RPMI8226 (cell line): ENCODE results near the gene EPPIN.
"Not testable (repeated sequence)": the region's sequence is repeated elsewhere in the genome, so short reads cannot be mapped to it uniquely, and the experiment has no call there.

Source experiments
- DNase-seq: peaks from one replicate; pipeline ENCODE4 v3.0.0-alpha.2; 2015

EPPIN gene

GRCh38 chr20:45547206-45547770 is at the start of gene EPPIN:
EPPIN (minus strand) TSS chr20:45547401; CDS start chr20:45547357, 44 bp downstream.
- no peak for DNase-seq

GRCh38 chr20:45595235-45595634 is 48.0 kb upstream of the EPPIN start:
- DNase-seq: no peak

- DNase-seq: no peak
These were observed 46.3 kb upstream of the EPPIN start for GRCh38 chr20:45593498-45593897.

GRCh38 chr20:45592574-45593189 is 45.5 kb upstream of the EPPIN start:
- DNase-seq: peak; percentile 76

GRCh38 chr20:45589725-45590124 is 42.5 kb upstream of the EPPIN start:
- no peak for DNase-seq

GRCh38 chr20:45588800-45589199 is 41.6 kb upstream of the EPPIN start:
- DNase-seq: no peak

- DNase-seq: not testable (repeated sequence)
These were observed 38.8 kb upstream of the EPPIN start for GRCh38 chr20:45585986-45586385.

GRCh38 chr20:45584294-45584693 is 37.1 kb upstream of the EPPIN start:
- not testable (repeated sequence) for DNase-seq

GRCh38 chr20:45583502-45583901 is 36.3 kb upstream of the EPPIN start:
- DNase-seq: no peak

- DNase-seq: no peak
These were observed 34.5 kb upstream of the EPPIN start for GRCh38 chr20:45581702-45582101.

- no peak for DNase-seq
These were observed 32.0 kb upstream of the EPPIN start, which contains the start of gene WFDC8 for GRCh38 chr20:45579184-45579583. WFDC8 (minus strand) TSS chr20:45579284; CDS start chr20:45579247, 37 bp downstream.

- DNase-seq: no peak
These were observed 31.0 kb upstream of the EPPIN start for GRCh38 chr20:45578231-45578630.

GRCh38 chr20:45576995-45577394 is 29.8 kb upstream of the EPPIN start:
- DNase-seq: no peak

- DNase-seq: no peak
These were observed 28.7 kb upstream of the EPPIN start for GRCh38 chr20:45575931-45576330.

GRCh38 chr20:45569650-45570049 is 22.4 kb upstream of the EPPIN start:
- not testable (repeated sequence) for DNase-seq

- DNase-seq: no peak
These were observed 17.6 kb upstream of the EPPIN start for GRCh38 chr20:45564760-45565276.

GRCh38 chr20:45555198-45555597 is 8.0 kb upstream of the EPPIN start:
- DNase-seq: no peak

GRCh38 chr20:45552456-45552855 is 5.3 kb upstream of the EPPIN start:
- no peak for DNase-seq

- no peak for DNase-seq
These were observed 3.6 kb upstream of the EPPIN start for GRCh38 chr20:45550765-45551164.

- DNase-seq: no peak
These were observed 1.2 kb upstream of the EPPIN start for GRCh38 chr20:45548410-45548809.

GRCh38 chr20:45545754-45546453 is 1.3 kb downstream of the EPPIN start:
- DNase-seq: peak; percentile 6

GRCh38 chr20:45545351-45545750 is 1.9 kb downstream of the EPPIN start:
- DNase-seq: no peak

- no peak for DNase-seq
These were observed 7.8 kb downstream of the EPPIN start, which contains the start of gene WFDC6 for GRCh38 chr20:45539382-45539781. WFDC6 (minus strand) TSS chr20:45539482; CDS start chr20:45539407, 75 bp downstream.
